22Rv1 (cell line): ENCODE results near the gene RAB34.
A peak's percentile ranks its signal among the peaks of the same experiment; 100 is the strongest.

ENCODE experiments used
- H3K27ac ChIP-seq: fragments of 450-650 bp; 2 replicates; pipeline ENCODE4 v1.5.1; 2017
- ZFX ChIP-seq: fragments of 450-650 bp; IDR thresholded peaks from 2 replicates; pipeline ENCODE4 v1.6.1; 2017; ENCODE audit warnings: antibody characterized with exemption, borderline replicate concordance
- TF ChIP-seq, protein P1 (sequence below): fragments of 450-650 bp; IDR thresholded peaks from 2 replicates; pipeline ENCODE4 v1.5.1; 2017; ENCODE audit warnings: mild to moderate bottlenecking

RAB34 gene

DNA sequence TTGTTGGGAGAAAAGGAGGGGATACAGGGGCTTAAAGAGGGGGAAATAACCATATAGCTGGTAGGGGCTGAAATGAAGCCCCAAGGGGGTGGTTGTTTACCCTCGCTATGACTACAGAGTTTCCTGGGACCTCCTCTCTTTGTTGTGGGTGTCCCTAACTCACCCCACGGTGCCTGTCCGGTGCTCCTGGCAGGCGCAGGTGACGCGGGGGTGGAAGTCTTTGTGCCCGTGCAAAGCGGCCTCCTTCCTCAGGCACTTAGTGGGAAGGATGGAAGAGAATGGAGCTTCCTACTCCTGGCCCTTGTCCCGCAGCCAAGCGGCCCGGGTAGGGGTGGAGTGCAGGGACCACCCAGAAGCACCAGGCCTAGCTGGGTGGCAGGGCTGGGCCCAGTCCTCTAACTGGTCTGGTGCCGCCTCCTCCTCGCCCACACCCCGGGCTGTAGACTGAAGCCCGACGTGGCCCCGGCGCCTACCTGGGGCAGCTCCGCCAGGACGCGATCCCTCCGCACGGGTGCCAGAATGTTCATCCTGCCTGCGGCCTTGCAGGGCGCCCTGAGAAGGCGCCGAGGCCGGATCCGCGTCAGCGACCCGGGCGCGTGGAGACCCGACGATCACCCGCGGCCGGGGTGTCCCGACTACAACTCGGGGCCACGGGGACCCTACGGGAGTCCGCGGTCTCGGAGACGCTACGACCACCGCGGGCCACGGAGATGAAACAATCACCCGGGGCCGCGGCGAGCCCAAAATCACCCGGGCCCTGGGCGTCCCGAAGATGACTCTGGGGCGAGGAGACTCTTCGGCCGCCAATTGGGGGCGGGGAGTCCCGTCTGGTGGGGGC is 709 bp downstream of the RAB34 start:
- TF ChIP-seq, protein P1, sequence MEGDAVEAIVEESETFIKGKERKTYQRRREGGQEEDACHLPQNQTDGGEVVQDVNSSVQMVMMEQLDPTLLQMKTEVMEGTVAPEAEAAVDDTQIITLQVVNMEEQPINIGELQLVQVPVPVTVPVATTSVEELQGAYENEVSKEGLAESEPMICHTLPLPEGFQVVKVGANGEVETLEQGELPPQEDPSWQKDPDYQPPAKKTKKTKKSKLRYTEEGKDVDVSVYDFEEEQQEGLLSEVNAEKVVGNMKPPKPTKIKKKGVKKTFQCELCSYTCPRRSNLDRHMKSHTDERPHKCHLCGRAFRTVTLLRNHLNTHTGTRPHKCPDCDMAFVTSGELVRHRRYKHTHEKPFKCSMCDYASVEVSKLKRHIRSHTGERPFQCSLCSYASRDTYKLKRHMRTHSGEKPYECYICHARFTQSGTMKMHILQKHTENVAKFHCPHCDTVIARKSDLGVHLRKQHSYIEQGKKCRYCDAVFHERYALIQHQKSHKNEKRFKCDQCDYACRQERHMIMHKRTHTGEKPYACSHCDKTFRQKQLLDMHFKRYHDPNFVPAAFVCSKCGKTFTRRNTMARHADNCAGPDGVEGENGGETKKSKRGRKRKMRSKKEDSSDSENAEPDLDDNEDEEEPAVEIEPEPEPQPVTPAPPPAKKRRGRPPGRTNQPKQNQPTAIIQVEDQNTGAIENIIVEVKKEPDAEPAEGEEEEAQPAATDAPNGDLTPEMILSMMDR = no peak
- no peak for TF ChIP-seq ZFX
- no peak overlapping the region for H3K27ac ChIP-seq

DNA sequence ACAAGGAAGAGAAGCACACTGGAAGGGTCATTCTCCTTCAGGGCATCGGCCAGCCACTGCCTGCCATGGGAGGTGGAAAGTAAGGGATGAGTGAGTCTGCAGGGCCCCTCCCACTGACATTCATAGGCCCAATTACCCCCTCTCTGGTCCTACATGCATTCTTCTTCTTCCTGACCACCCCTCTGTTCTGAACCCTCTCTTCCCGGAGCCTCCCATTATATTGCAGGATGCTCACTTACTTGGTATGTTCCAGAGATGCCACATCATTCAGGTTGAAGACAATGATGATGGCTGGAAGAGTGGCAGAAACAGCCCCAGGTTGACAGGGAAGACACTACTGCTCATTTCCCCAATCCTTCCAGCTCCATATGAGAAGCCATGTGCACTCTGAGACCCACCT is 2.5 kb downstream of the RAB34 start:
- H3K27ac ChIP-seq = no peak overlapping the region
- no peak for TF ChIP-seq ZFX
- TF ChIP-seq, protein P1 = no peak

DNA sequence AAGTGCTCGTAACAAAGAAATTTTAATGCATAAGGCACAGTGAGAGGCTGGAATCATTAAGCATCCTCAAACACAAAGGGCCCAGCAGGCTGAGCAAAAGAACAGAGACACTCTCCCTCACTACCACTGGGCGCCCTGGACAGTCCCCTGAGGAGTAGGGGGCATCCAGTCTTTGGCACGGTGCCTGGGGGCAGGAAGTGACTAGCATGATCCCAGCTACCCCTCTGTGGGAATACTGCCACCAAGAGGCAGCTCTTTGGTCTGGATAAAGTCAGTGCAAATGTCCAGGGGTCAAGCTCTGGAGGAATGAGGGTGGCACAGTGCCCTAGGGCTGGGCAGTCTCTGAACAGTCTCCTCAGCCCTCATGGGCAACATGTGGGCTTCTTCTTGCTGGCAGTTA is 3.4 kb downstream of the RAB34 start:
- no peak overlapping the region for H3K27ac ChIP-seq
- no peak for TF ChIP-seq ZFX
- TF ChIP-seq, protein P1 = peak; percentile 17

DNA sequence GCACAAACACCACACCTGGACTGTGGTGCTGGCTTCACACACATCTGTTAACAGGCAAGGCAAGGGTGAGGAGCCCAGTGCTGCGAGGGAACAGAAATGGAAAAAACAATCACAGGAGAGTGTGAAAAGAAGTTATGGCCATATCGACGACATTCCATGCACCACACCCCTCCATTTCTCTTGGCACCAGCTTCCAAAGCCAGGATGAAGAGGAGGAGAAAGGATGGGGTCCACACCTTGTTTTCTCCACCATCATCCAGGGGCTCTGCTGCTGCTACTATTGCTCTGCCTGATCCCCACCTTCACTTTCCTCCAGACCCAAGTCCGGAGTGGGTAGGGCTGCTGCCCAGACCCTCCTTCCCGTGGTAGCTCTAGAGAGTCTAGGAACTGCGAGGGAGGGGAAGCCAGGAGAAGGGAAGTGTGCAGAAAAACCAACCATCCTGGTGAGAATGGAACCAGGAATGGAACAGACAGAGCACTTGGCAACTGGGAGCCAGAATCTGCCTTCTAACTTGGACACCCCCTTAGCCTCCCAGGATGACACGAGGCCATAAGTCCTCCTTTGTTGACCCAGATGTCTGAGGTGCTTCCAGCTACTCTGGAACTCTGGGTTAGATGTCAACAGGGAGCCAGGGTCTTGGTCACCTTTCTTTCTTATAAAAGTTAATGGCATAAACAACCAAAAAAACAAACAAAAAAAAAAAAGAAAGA is 4.8 kb downstream of the RAB34 start:
- TF ChIP-seq, protein P1 = no peak
- no peak for TF ChIP-seq ZFX

DNA sequence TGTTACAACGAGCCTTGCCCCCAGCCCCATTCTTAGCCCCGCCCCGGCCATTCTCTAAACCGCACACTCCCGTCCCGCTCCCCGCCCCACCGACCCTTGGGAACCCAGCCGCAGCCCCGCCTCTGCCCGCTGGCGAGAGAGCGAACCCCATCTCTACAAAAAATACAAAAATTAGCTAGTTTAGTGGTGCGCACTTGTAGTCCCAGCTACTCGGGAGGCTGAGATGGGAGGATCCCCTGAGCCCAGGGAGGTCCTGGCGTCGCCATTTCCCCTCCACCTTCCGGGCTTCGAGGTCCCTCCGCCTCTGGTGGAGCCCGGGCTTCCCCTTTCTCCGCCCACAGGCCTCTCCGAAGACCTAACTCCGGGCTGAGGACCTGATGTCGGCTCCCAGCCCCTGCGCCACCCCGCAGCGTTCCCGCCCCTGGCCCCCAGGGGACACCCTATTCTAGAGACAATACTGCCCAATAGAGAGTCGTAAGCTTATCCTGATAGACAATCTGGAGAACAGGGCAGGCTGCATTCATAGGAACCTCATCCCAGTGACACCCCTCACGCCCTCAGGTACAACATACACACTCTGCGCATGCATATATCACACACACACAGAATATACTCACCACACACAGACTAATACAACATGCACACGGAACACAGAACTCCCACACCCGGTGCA is 5.5 kb downstream of the RAB34 start:
- H3K27ac ChIP-seq = peak overlapping the region; percentile 95
- TF ChIP-seq, protein P1 = no peak
- TF ChIP-seq ZFX = no peak

More for the DNA sequence above, 4.8 kb downstream of the RAB34 start:
- H3K27ac ChIP-seq = no peak overlapping the region; the same call in 1 of the 2 replicates

DNA sequence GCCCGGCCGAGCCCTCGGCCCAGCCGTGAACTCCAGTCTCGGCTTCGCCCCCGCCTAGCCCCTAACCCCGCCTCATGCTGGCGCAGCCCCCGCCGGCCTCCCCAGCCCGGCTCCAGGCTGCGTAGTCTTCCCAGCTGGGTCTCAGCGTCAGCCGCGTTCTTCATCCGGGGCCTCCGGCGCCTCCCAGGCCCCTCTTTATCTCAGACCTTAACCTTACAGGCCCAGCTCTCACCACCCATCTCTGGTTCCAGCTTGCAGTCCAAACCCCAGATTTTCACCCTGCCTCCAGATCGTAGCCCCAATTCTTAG is 6.0 kb downstream of the RAB34 start, which contains the start of gene PROCA1:
Gene PROCA1 (minus strand): TSS at position 166 of the 309 bp plus-strand sequence. CDS start 228 bp downstream, outside the sequence.
- H3K27ac ChIP-seq = peak within 1 kb of the TSS; percentile 95
- TF ChIP-seq, protein P1 = no peak
- no peak for TF ChIP-seq ZFX
